Measurements from ENCODE around the gene NUP205. TPM values are rescaled to one million over a fixed set of nuclear protein-coding genes. Genes with fewer than 3 reads are reported as not detected.
"Not testable (repeated sequence)": the region's sequence is repeated elsewhere in the genome, so short reads cannot be mapped to it uniquely, and the experiment has no call there.

NUP205 gene
- total RNA-seq, 2 donors from 2014 or later = 25.8 to 36.8 TPM

- no peak for DNase-seq
- no peak for ATAC-seq
- intact Hi-C loops (cut with DNase I, micrococcal nuclease) = no loop called here
These were observed 124.5 kb downstream of the NUP205 start for GRCh38 chr7:135682191-135682590.

GRCh38 chr7:135683609-135684008 lies 125.9 kb downstream of the NUP205 start:
- intact Hi-C loops (cut with DNase I, micrococcal nuclease) = no loop called here

GRCh38 chr7:135684136-135684535 lies 126.4 kb downstream of the NUP205 start:
- ATAC-seq (no peak), DNase-seq (no peak)
- intact Hi-C loops (cut with DNase I, micrococcal nuclease) = no loop called here

More at GRCh38 chr7:135683609-135684008, 125.9 kb downstream of the NUP205 start:
- ATAC-seq (no peak), DNase-seq (no peak)

- intact Hi-C loops (cut with DNase I, micrococcal nuclease) = no loop called here
- ATAC-seq = no peak
- no peak for DNase-seq
These were observed 127.0 kb downstream of the NUP205 start for GRCh38 chr7:135684699-135685098.

GRCh38 chr7:135685306-135686084 lies 127.8 kb downstream of the NUP205 start:
- ATAC-seq (no peak), DNase-seq (no peak)
- intact Hi-C loops (cut with DNase I, micrococcal nuclease) = no loop called here

GRCh38 chr7:135687466-135687865 lies 129.7 kb downstream of the NUP205 start:
- DNase-seq (no peak), ATAC-seq (no peak)
- intact Hi-C loops (cut with DNase I, micrococcal nuclease) = no loop called here

- no peak for DNase-seq
- intact Hi-C loops (cut with DNase I, micrococcal nuclease) = no loop called here
- ATAC-seq = no peak
These were observed 132.8 kb downstream of the NUP205 start for GRCh38 chr7:135690566-135690965.

GRCh38 chr7:135692055-135692454 lies 134.3 kb downstream of the NUP205 start:
- DNase-seq = no peak
- no peak for ATAC-seq
- intact Hi-C loops (cut with DNase I, micrococcal nuclease) = no loop called here

GRCh38 chr7:135692606-135693005 lies 134.9 kb downstream of the NUP205 start:
- DNase-seq; ATAC-seq; intact Hi-C loops (cut with DNase I, micrococcal nuclease): not testable (repeated sequence)

- no peak for ATAC-seq
- DNase-seq = no peak
- intact Hi-C loops (cut with DNase I, micrococcal nuclease) = no loop called here
These were observed 135.8 kb downstream of the NUP205 start for GRCh38 chr7:135693558-135693957.

- intact Hi-C loops (cut with DNase I, micrococcal nuclease) = no loop called here
- ATAC-seq (no peak), DNase-seq (no peak)
These were observed 139.7 kb downstream of the NUP205 start for GRCh38 chr7:135697276-135698049.

Other genes with a start within 250 kb of the NUP205 start
- 10 to 100 TPM; 17.4 to 21.0 TPM for gene CNOT4, start 47.8 kb upstream of the NUP205 start, total RNA-seq
- 10 to 100 TPM; 22.6 to 30.4 TPM for gene STMP1, start 104.6 kb downstream of the NUP205 start, total RNA-seq
- not detected for gene SLC13A4, start 170.3 kb downstream of the NUP205 start, total RNA-seq
- 1 to 10 TPM in 1 of 2 donors, under 1 TPM in 1; 0.89 to 2.0 TPM for gene FAM180A, start 190.9 kb downstream of the NUP205 start, total RNA-seq

Measured in left colon (tissue), 2 donors.